Esophagus muscularis mucosa (tissue), 4 donors: ENCODE measurements around the gene AGK.

Experiments
- CTCF ChIP-seq, 3 experiments: fragments of 200-600 bp in 2 of 3; fragments of 450-650 bp in 1 of 3; sonication (generic) in 2 of 3; IDR thresholded peaks; one replicate each; pipeline ENCODE4 v1.5.1; 2017 to 2019; ENCODE audit warnings: antibody characterized with exemption in 3 of 3, mild to moderate bottlenecking in 2 of 3, moderate library complexity in 1 of 3
- EP300 ChIP-seq: sonication (generic); formaldehyde crosslinking; IDR thresholded peaks from one replicate; pipeline ENCODE4 v1.6.1; 2017; ENCODE audit warnings: antibody characterized with exemption
- POLR2A ChIP-seq: fragments of 450-650 bp; IDR thresholded peaks from one replicate; pipeline ENCODE4 v1.6.1; 2017; ENCODE audit warnings: antibody characterized with exemption, moderate library complexity, mild to moderate bottlenecking, low read depth

- no peak for TF ChIP-seq CTCF (IDR thresholded peaks at IDR 0.05)
- no peak for TF ChIP-seq POLR2A
- no peak for TF ChIP-seq EP300
Observed at GRCh38 chr7:141671705-141672496, 120.7 kb downstream of the AGK start.
